ENCODE data around the gene HSPB7.
"Not testable (repeated sequence)": the region's sequence is repeated elsewhere in the genome, so short reads cannot be mapped to it uniquely, and the experiment has no call there.

Gene HSPB7

DNA sequence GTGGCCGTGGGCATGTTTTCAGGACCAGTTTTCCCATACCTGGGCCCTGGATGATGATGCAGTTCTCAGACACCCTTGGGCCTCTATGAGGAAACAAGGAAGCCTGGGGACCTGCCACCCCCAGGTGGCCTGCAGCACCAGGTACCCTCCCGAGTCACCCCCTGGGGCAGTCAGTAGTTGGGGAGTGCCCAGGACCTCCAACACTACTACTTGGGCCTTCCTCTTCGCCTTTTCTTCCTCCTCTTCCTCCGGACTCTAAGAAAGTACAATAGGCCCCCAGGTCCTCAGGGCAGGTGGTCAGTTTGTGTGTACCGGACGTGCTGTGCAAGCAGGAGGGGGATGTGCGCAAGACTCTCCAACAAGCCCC is 25.7 kb downstream of the HSPB7 start:
- Mint-ChIP-seq H3K36me3 (ENCODE audit: low read depth) (no peaks in the 10 kb centered on the region), H3K9me3 (no peaks in the 10 kb centered on the region), H3K4me3 (no peak overlapping the region), H3K27me3 (no peaks in the 10 kb centered on the region), H3K4me1 (ENCODE audit: low read depth) (no peaks in the 10 kb centered on the region), H3K27ac (no peak overlapping the region)

DNA sequence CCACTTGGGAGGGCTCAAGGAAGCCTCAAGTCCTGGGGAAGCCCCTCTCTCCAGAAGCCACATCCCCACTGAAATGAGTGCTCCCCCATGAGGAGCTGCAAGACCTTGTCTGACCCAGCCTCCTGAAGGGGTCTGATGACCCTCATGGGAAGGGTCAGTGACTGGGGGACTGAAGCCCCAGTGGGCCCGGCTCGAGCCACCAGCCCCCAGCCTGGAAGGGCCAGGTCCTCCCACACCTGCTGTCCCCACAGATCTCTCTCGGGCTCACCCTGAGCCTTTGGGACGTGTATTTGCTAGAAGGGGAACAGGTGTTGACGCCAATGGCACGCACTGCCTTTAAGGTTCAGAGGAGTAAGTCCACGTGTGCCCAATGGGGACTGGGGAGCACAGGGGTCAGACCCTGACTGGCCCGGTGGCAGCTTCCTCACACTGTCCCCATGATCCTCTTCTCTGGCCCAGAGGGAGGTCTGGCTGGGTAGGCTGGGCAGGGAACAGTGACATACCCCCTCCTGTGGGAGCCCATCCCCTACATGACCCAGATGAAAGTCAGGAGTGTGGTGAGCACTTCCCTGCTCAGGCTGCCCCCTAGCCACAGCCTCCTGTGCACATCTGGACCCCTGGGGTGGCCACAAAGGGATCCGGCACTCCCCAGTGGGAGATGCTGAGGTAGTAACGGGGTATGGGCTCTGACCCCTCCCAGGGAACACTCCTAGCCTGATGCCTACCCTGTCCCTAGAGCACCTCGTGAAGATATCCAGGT is 26.2 kb downstream of the HSPB7 start:
- no peaks in the 10 kb centered on the region for H3K27me3 Mint-ChIP-seq
- H3K4me1 Mint-ChIP-seq (ENCODE audit: low read depth): peaks cover 2% of the 10 kb centered on the region
- no peaks in the 10 kb centered on the region for H3K9me3 Mint-ChIP-seq
- H3K27ac Mint-ChIP-seq: no peak overlapping the region
- H3K36me3 Mint-ChIP-seq (ENCODE audit: low read depth): no peaks in the 10 kb centered on the region
- no peak overlapping the region for H3K4me3 Mint-ChIP-seq

DNA sequence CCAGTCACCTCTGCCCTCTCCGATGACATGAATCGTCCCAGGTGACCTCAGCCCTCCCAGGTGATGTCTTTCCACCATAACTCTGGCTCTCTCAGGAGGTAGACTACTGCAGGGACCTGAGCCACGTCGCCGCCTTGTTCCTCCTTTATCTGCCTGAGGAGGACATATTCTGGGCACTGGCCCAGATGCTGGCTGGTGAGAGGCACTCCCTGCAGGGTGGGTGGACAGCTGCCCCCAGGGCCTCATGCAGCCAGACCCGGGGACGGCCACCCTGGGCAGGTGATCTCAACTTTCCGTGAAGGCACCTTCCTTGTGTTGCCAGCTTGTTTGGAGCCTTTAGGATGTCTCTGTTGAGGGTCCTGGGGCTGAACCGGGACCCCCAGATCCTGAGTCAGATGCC is 28.1 kb downstream of the HSPB7 start:
- no peaks in the 10 kb centered on the region for H3K36me3 Mint-ChIP-seq (ENCODE audit: low read depth)
- no peak overlapping the region for H3K4me3 Mint-ChIP-seq
- no peak overlapping the region for H3K27ac Mint-ChIP-seq
- no peaks in the 10 kb centered on the region for H3K27me3 Mint-ChIP-seq
- H3K4me1 Mint-ChIP-seq (ENCODE audit: low read depth): peaks cover 16% of the 10 kb centered on the region
- H3K9me3 Mint-ChIP-seq: no peaks in the 10 kb centered on the region

DNA sequence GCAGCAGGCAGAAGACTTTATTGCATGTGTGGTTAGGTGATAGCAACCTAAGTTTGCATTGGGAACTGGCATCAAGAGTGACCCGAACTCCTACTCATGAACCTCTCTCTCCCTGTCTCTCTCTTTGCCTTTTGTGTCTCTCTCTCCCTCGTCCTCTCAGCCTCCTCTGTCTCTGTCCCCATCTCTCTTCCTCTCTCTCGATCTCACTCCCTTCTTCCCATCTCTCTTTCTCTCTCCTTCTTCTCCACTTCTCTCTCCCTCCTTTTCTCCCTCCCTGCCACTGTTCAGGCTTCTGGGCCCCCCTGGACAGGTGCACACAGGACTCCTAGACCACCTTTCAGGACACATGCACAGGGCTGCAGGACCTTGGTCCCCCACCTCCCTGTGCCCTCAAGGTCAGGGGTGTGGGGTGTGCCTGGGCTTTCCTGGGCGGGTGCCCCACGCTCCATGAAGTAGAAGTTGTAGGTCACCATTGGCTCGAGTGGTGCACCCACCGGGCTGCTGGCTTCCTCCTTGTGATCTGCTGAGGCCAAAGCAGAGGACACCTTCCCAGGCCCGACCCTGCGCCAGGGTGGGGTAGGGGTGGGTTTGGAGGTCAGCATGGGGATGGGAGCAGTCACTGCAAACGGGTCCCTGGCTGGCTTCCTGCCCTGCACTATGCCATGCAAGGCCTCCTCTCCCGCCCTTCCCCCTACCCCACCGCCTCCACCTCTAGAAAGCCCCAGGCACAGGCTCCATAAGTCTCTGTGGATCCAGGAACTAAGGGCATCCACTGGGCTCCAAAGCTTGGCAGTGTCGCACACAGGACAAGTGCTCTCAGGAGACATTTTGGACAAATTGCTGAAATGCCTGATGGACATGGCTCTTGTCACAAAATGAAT is 28.7 kb downstream of the HSPB7 start:
- Mint-ChIP-seq H3K36me3 (ENCODE audit: low read depth) (no peaks in the 10 kb centered on the region), H3K27ac (no peak overlapping the region), H3K4me3 (no peak overlapping the region), H3K9me3 (no peaks in the 10 kb centered on the region), H3K27me3 (no peaks in the 10 kb centered on the region), H3K4me1 (ENCODE audit: low read depth) (peaks cover 23% of the 10 kb centered on the region)

DNA sequence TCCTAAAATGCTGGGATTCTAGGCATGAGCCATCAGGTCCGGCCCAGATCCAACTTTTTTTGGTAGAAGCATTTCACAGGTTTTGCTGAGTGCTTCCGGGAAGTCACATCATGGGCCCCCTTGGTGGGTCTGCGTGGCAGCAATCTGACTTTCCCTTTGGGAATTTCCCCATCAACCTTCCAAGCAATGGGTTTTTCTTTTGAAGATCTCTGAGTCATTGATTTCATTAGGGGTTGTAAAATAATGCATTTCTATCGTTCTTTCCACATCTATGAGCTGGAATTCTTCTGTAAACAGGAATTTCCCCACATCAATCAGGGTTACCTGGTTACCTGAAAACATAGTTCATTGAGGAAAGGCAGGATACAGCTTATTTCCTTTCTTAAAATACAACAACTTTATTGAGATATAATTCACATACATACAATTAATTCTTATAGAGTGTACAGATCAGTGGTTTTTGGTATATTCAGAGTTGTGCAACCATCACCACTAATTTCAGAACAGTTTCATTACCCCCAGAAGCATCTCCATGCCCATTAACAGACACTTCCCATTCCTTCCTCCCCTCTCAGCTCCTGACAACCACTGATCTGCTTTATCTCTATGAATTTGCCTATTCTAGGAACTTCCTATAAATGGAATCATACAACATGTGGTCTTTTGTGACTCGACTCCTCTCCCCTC is 32.1 kb downstream of the HSPB7 start:
- peaks cover 36% of the 10 kb centered on the region for H3K4me1 Mint-ChIP-seq (ENCODE audit: low read depth)
- H3K4me3 Mint-ChIP-seq: no peak overlapping the region
- peak overlapping the region; percentile 15 for H3K27ac Mint-ChIP-seq
- H3K27me3 Mint-ChIP-seq: no peaks in the 10 kb centered on the region
- no peaks in the 10 kb centered on the region for H3K36me3 Mint-ChIP-seq (ENCODE audit: low read depth)
- peaks cover 8% of the 10 kb centered on the region for H3K9me3 Mint-ChIP-seq

DNA sequence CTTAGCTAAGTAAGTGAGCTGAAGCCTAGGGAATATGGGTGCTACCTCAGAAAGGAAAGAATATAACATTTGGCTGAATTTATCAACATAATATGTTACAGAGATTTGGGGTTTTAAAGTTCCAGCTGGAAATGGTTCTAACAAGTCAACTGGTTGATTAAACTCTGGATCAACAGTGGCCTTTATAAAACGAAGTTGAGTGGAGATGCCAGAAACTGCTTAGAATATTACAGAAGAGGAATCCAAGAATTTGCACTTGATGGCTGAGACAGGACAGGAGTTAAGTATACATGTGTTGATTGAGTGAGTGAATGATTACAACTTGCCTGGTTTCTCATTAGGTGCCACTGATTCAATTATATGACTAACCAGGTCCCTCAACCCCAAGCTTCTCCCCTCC is 34.6 kb downstream of the HSPB7 start:
- Mint-ChIP-seq H3K4me3 (no peak overlapping the region), H3K9me3 (peaks cover 8% of the 10 kb centered on the region), H3K27ac (no peak overlapping the region), H3K36me3 (ENCODE audit: low read depth) (no peaks in the 10 kb centered on the region), H3K4me1 (ENCODE audit: low read depth) (peaks cover 43% of the 10 kb centered on the region), H3K27me3 (no peaks in the 10 kb centered on the region)

DNA sequence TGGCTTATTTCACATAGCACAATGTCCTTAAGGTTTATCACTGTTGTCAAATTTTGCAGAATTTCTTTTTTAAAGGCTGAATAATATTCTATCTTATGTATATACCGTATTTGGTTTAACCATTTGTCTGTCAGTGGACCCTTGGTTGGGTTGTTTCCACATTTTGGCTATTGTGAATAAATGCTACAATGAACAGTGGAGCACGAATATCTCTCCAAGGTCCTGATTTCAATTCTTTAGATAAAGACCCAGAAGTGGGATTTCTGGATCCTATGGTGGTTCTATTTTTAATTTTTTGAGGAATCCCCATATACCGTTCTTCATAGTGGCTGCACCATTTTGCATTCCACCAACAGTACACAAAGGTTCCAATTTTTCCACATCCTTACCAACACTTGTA is 36.2 kb downstream of the HSPB7 start:
- Mint-ChIP-seq H3K27ac (no peak overlapping the region), H3K4me1 (ENCODE audit: low read depth) (peaks cover 46% of the 10 kb centered on the region), H3K36me3 (ENCODE audit: low read depth) (no peaks in the 10 kb centered on the region)

DNA sequence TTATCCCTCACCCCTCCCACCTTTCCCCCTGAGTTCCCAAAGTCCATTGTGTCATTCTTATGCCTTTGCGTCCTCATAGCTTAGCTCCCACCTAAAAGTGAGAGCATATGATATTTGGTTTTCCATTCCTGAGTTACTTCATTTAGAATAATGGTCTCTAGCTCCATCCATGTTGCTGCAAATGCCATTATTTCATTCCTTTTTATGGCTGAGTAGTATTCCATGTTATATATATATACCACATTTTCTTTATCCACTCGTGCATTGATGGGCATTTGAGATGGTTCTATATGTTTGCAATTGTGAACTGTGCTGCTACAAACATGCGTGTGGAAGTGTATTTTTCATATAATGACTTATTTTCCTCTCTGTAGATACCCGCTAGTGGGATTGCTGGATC is 39.9 kb downstream of the HSPB7 start:
- not testable (repeated sequence) for H3K27ac Mint-ChIP-seq, H3K4me3 Mint-ChIP-seq, H3K27me3 Mint-ChIP-seq, H3K9me3 Mint-ChIP-seq
- peaks cover 13% of the 10 kb centered on the region for H3K36me3 Mint-ChIP-seq (ENCODE audit: low read depth)
- H3K4me1 Mint-ChIP-seq (ENCODE audit: low read depth): peaks cover 42% of the 10 kb centered on the region

More for the DNA sequence above, 36.2 kb downstream of the HSPB7 start:
- Mint-ChIP-seq H3K4me3 (no peak overlapping the region), H3K27me3 (no peaks in the 10 kb centered on the region), H3K9me3 (peaks cover 8% of the 10 kb centered on the region)

DNA sequence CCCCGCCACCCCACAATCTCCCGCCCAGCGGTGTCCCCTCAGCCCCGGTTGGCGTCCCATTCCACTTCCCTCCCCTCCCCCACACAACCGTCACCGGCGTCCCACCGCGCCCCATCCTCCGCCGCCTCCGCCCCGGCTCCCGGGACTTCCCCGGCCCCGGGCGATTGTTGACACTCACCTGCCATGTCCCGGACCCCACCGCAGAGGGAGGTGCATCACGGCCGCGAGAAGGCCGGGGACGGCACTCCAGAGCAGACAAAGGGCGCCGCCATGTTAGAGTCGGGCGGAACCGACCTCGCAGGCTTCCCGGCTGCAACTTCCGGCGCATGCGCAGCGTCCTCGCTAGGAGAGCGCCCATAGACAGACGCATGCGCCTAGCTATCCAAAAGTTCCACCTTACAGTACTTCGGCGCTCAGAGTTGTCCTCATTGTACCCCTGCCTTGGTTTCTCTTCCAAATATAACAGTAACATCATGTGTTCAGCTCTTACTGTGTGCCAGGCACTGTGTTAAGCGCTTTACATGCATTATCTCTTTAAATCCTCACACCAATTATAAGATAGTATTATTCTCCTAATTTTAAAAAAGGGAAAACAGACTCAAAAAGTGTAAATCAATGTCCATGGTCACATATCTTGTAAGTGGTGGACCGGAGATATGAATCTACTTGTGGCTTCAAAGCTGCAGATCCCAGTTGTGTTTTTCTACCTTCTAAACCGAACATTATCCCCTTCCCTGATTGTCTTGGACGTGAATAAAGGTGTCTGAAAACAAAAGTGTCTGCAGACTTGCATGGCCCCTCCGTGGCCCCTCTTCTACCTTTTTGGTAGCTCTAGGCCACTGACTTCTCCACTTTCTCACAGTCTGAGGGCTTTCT is 41.8 kb downstream of the HSPB7 start, which contains the start of gene ZBTB17:
ZBTB17 (minus strand) TSS at position 297 of the 876 bp plus-strand sequence. CDS start 27,606 bp downstream, outside the sequence.
- peak within 1 kb of the TSS; percentile 88 for H3K4me3 Mint-ChIP-seq
- H3K9me3 Mint-ChIP-seq: no peaks in the 10 kb centered on the region
- H3K27ac Mint-ChIP-seq: peak within 1 kb of the TSS; percentile 93
- peaks cover 25% of the 10 kb centered on the region for H3K36me3 Mint-ChIP-seq (ENCODE audit: low read depth)
- peaks cover 57% of the 10 kb centered on the region for H3K4me1 Mint-ChIP-seq (ENCODE audit: low read depth)
- no peaks in the 10 kb centered on the region for H3K27me3 Mint-ChIP-seq

DNA sequence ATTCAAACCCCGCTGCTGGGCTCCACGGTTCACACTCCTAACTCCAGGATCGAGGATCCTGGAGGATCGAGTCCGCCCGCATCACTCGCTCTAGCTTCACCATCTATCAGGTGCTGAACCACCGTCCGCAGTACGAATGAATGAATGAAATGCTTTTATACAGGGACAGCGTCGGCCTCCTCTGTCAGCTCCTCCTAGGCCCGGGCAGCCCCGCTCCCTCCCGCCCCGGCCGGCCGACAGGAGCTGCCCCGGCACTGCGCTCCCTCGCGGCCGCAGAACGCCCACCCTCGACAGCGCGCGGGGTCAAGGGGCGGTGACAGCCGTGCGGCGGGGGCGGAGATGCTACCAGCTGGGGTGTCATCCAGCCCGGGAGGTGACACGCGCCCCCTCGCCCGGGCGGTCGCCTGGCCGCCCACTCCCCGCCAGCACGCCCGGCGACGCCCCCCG is 42.5 kb downstream of the HSPB7 start:
- Mint-ChIP-seq H3K27ac (peak overlapping the region; percentile 93), H3K9me3 (no peaks in the 10 kb centered on the region), H3K4me1 (ENCODE audit: low read depth) (peaks cover 61% of the 10 kb centered on the region), H3K4me3 (peak overlapping the region; percentile 88), H3K27me3 (no peaks in the 10 kb centered on the region), H3K36me3 (ENCODE audit: low read depth) (peaks cover 31% of the 10 kb centered on the region)

DNA sequence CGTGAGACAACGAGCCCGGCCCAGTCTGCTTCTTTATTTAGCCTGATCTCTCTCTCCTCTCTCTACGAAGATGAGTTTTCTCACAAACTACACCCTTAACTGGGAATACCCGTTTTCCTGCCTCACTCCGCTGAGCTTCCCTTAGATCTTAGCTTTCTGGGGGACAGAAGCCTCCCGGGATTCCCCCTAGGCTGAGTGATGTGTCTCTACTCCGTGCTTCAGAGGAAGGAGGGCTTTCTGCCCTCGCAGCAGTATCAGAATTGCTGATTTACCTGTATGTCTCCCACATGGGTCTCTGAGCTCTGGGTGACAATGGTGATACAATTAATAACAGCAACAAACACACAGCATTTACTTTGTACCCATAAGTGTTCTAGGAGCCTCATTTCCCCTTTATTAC is 43.0 kb downstream of the HSPB7 start:
- peaks cover 67% of the 10 kb centered on the region for H3K4me1 Mint-ChIP-seq (ENCODE audit: low read depth)

DNA sequence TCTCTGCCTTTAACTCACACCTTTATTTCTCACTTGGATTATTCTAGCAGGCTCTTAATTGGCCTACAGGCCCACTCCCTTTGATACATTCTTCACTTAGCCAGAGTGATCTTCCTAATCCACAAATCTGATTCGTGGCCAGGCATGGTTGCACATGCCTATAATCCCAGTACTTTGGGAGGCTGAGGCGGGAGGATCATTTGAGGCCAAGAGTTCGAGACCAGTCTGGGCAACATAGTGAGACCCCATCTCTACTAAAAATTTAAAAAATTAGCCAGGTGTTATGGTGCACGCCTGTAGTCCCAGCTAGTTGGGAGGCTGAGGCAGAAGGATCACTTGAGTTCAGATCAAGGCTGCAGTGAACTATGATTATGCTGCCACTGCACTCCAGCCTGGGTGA is 44.1 kb downstream of the HSPB7 start:
- H3K27me3 Mint-ChIP-seq: no peaks in the 10 kb centered on the region
- H3K4me1 Mint-ChIP-seq (ENCODE audit: low read depth): peaks cover 66% of the 10 kb centered on the region
- H3K9me3 Mint-ChIP-seq: peaks cover 3% of the 10 kb centered on the region
- H3K36me3 Mint-ChIP-seq (ENCODE audit: low read depth): peaks cover 46% of the 10 kb centered on the region
- peak overlapping the region; percentile 36 for H3K27ac Mint-ChIP-seq
- H3K4me3 Mint-ChIP-seq: peak overlapping the region; percentile 6

More for the DNA sequence above, 43.0 kb downstream of the HSPB7 start:
- Mint-ChIP-seq H3K4me3 (peak overlapping the region; percentile 88), H3K27ac (peak overlapping the region; percentile 93), H3K36me3 (ENCODE audit: low read depth) (peaks cover 36% of the 10 kb centered on the region), H3K27me3 (no peaks in the 10 kb centered on the region), H3K9me3 (peaks cover 3% of the 10 kb centered on the region)

DNA sequence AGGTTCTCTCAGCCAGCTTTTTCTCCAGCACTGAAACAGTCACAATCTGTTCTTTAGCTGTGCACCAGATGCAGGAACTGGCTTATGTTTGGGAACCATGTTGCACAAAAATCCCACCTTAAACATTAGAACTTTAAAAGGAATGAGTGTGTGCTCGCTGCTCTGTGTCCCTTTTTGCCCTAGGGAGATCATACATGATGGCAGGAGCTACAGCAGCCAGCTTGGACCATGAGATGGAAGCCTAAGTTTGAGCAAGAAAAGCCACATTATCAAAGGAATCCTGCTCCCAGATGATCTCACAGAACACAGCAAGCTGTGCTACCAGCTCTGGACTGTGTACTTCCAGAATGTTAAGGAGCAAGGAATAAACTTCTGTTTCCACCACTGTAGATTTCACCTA is 45.4 kb downstream of the HSPB7 start:
- H3K27me3 Mint-ChIP-seq: no peaks in the 10 kb centered on the region
- H3K9me3 Mint-ChIP-seq: peaks cover 3% of the 10 kb centered on the region
- H3K27ac Mint-ChIP-seq: peak overlapping the region; percentile 28
- H3K36me3 Mint-ChIP-seq (ENCODE audit: low read depth): peaks cover 59% of the 10 kb centered on the region
- H3K4me1 Mint-ChIP-seq (ENCODE audit: low read depth): peaks cover 80% of the 10 kb centered on the region
- H3K4me3 Mint-ChIP-seq: no peak overlapping the region

DNA sequence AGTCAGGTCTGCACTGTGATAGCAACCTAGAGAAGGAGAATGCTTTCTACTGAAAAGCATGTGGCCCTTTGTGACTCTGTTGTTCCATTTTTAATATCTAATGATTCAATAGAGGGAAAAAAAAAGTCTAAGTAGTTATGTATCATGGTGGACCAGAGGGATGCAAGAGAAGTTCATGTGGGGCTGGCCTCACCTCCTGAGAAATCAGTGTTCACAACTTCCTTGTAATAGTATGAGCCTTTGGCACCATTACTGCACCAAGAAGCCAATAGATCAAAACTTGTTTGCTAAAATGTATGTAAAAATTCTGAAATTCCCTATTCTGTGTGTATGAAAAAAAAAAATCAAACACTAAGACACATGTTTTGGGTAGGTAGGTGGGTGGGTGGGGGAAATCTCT is 46.9 kb downstream of the HSPB7 start:
- H3K4me3 Mint-ChIP-seq: no peak overlapping the region
- H3K27ac Mint-ChIP-seq: no peak overlapping the region
- H3K36me3 Mint-ChIP-seq (ENCODE audit: low read depth): peaks cover 65% of the 10 kb centered on the region
- H3K9me3 Mint-ChIP-seq: peaks cover 3% of the 10 kb centered on the region
- H3K27me3 Mint-ChIP-seq: no peaks in the 10 kb centered on the region
- peaks cover 84% of the 10 kb centered on the region for H3K4me1 Mint-ChIP-seq (ENCODE audit: low read depth)
